ENCODE data around the gene CD83.
"Not testable (repeated sequence)": the region's sequence is repeated elsewhere in the genome, so short reads cannot be mapped to it uniquely, and the experiment has no call there.

- TF ChIP-seq CTCF (conservative IDR thresholded peaks at IDR 0.05; ENCODE audit: low read length); EZH2phosphoT487 (IDR thresholded peaks at IDR 0.05; ENCODE audit: borderline replicate concordance, low read depth, low read length): not testable (repeated sequence)
These were observed 43.8 kb upstream of the CD83 start for GRCh38 chr6:14073561-14074354.

Data from OCI-LY7 (cell line).